ENCODE measurements around the gene GRK2. TPM values are rescaled to one million over a fixed set of nuclear protein-coding genes. Genes with fewer than 3 reads are reported as not detected.

Gene GRK2
- total and polyA plus RNA-seq, 11 donors = 40.1 to 107 (median 50.1) TPM

DNA sequence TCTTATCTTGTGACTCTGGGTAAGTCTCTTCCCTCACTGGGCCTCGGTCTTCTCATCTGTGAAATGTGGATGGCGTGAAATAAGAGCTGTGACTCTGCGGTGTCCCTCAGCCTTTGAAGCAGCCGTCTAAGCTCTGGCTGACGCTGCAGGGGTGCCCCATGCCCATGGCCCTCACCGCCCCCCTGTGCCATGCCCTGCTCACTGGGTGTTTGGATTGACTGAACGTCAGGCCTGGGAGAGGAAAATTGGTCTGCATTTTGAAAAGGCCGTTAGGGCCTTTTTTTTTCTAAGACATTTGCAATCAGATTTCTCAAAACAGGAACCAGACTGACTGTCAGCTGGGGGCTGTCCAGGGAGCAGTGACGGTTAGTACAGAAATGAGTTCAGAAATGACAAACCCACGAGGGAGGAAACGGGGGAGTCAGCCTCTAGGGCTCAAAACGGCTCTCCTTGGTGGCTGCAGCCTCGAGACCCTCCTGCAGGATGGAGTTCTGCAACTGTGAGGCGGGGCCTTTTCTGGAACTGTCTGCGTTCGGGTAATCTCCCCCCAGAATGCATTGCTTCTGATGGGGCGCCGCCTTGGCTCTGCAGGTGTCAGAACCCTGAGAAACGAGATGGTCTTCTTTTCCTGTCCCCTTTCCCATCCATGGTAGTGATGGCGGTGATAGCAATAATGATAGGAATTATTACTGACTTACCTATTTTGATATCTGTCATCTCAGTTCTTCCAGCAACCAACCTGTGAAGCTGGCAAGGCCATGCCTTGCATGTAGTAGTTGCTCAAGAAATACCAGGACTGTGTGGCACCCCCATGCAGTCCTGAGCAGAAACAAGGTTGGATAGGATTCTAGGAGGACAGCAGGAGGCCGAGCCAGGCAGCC is 2.0 kb downstream of the GRK2 start:
- no peak for TF ChIP-seq POLR2A (IDR thresholded peaks at IDR 0.05)
- no peak for TF ChIP-seq CTCF (IDR thresholded peaks at IDR 0.05)
- Histone ChIP-seq H3K27me3 (no peaks in the 10 kb centered on the region), H3K36me3 (peaks cover 0 to 24% (median 2%) of the 10 kb centered on the region in 9 donors), H3K4me1 (peaks cover 36 to 77% (median 67%) of the 10 kb centered on the region in 12 donors), H3K27ac (peak overlapping the region in 11 of 12 donors; percentile 83 to 100 (median 91)), H3K4me3 (peak overlapping the region in 10 of 12 donors; percentile 76 to 99 (median 94)), H3K9me3 (no peaks in the 10 kb centered on the region)
- ATAC-seq (no peak), DNase-seq (peak in 3 of 5 donors; percentile 28 to 62 (median 32))
- WGBS, 4 donors = 47 to 58% (median 57%) methylated on average over 21 of the region's 21 CpGs
- intact Hi-C loops (cut with DNase I) = loop anchor here in 3 of 10 donors (5.0 kb wide), 3 partner anchors 34 to 119 kb away; partner anchors contain the start of gene SSH3 (in 1 of the 3)

DNA sequence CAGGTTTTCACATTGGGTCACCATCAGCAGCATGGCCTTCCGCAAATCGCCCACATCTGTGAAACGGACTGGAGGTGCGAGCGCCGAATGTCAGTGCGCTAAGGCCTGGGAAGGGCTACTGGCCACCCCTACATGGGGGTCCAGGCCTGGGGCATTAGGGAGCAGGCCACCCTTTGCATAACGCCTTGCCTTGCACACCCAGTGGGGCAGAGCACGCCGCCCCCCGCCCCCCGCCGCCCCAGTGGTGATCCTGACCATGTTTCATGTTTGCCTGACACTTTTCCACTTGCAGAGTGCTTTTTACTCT is 2.6 kb downstream of the GRK2 start:
- Histone ChIP-seq H3K27me3 (no peaks in the 10 kb centered on the region), H3K4me1 (peaks cover 42 to 77% (median 73%) of the 10 kb centered on the region in 12 donors), H3K36me3 (peaks cover 0 to 24% (median 2%) of the 10 kb centered on the region in 9 donors), H3K9me3 (no peaks in the 10 kb centered on the region), H3K27ac (peak overlapping the region in 10 of 12 donors; percentile 68 to 100 (median 88)), H3K4me3 (peak overlapping the region in 8 of 12 donors; percentile 6 to 99 (median 94))
- intact Hi-C loops (cut with DNase I) = loop anchor here in 3 of 10 donors (5.0 kb wide), 3 partner anchors 33 to 118 kb away; partner anchors contain the start of gene SSH3 (in 1 of the 3)
- 82 to 91% (median 86%) methylated on average over 9 to 13 of the region's 13 CpGs for WGBS, 4 donors
- DNase-seq (peak in 3 of 5 donors; percentile 9 to 54 (median 22)), ATAC-seq (no peak)
- no peak for TF ChIP-seq POLR2A (IDR thresholded peaks at IDR 0.05)
- no peak for TF ChIP-seq CTCF (IDR thresholded peaks at IDR 0.05)

DNA sequence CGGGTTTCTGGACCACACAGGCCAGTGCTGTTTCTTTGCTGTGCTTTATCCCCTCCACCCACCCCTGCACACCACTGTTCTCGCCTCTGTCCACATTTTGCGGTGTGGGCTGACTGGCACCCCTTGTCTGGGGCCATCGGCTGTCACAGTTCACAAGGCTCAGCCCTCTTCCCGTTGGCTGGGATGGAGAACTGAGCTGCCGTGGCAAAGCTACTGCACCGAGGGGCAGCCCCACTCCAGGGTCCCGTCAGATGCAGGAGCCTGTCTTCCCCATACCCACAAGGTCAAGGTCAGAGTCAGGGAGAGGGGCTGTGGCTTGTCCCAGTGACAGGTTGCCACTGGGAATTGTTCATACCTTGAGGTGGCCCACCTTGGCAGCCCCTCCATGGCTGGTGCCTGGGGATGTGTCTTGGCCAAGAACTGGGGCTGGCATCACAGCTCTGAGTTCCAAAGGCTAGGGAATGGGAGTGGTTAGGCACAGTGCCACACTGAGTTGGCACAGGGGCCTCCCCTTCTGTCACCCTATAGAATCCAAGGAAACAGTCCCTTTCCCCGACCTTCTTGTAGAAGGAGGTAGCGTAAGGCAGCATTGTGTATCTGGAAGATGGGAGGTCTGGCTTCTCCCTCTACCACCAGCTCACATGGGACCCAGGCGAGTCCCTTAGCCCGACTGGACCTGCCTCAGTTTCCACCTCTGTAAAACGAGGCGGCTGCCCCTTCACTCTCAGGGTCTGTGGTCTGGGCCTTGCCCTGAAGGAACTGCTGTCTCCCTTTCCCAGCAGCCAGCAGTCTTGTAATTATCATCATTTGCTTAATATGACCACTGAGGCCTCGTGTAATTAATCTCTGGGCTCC is 3.4 kb downstream of the GRK2 start:
- ATAC-seq (no peak), DNase-seq (peak in 4 of 5 donors; percentile 43 to 67 (median 56))
- H3K36me3 ChIP-seq = peaks cover 0 to 24% (median 2%) of the 10 kb centered on the region in 9 donors
- WGBS, 4 donors = 30 to 35% (median 33%) methylated on average over 12 to 15 of the region's 15 CpGs
- no peaks in the 10 kb centered on the region for H3K27me3 ChIP-seq
- no peaks in the 10 kb centered on the region for H3K9me3 ChIP-seq
- intact Hi-C loops (cut with DNase I) = loop anchor here in 4 of 10 donors (2.0 to 5.0 kb wide), 4 partner anchors 19 to 118 kb away; partner anchors contain the start of genes ANKRD13D (in 1 of the 4) and SSH3 (in 1 of the 4)
- H3K27ac ChIP-seq = peak overlapping the region; percentile 60 to 100 (median 85)
- H3K4me3 ChIP-seq = peak overlapping the region in 11 of 12 donors; percentile 12 to 99 (median 37)
- no peak for TF ChIP-seq CTCF (IDR thresholded peaks at IDR 0.05)
- no peak for TF ChIP-seq POLR2A (IDR thresholded peaks at IDR 0.05)
- peaks cover 45 to 84% (median 80%) of the 10 kb centered on the region in 12 donors for H3K4me1 ChIP-seq

Data from heart left ventricle (tissue), 16 donors.